Panc1 (cell line): ENCODE measurements around the gene DACH1. TPM values are rescaled to one million over a fixed set of nuclear protein-coding genes. Genes with fewer than 3 reads are reported as not detected.

ENCODE experiments used
- ATAC-seq: fragments of 200-7000 bp; cut with Tn5 transposase; 2 replicates; pipeline ENCODE4 v1.9.1; 2020; ENCODE audit warnings: mild to moderate bottlenecking, moderate library complexity
- BruUV-seq: library from RNA; stranded (reverse); fragments of 400-500 nt; replicated peaks from 2 replicates; lab custom pipeline; 2021; lab: Mats Ljungman, UMichigan
- CTCF ChIA-PET: fragments of 300-600 bp; sonication (Branson Sonifier 250); formaldehyde crosslinking; loops from one replicate; lab custom pipeline; 2022; ENCODE audit warnings: antibody characterized with exemption; lab: Charles Lee
- POLR2A ChIA-PET: fragments of 300-600 bp; sonication (Branson Sonifier 250); formaldehyde crosslinking; loops from one replicate; lab custom pipeline; 2022; ENCODE audit warnings: antibody characterized with exemption; lab: Charles Lee
- DNase-seq: peaks from one replicate; pipeline ENCODE4 v3.0.0-alpha.2; 2010; ENCODE audit warnings: low read depth, low spot score
- H3K27ac ChIP-seq: 2 replicates; pipeline ENCODE4 v1.5.1; 2011; ENCODE audit warnings: mild to moderate bottlenecking, low read length, inconsistent platforms
- H3K27me3 ChIP-seq: fragments of 200-500 bp; sonication (Bioruptor generic); 2 replicates; pipeline ENCODE4 v1.6.0; 2014; ENCODE audit warnings: low read length, inconsistent platforms; ENCODE audit not compliant: control insufficient read depth, insufficient read depth
- H3K36me3 ChIP-seq: fragments of 200-500 bp; sonication (Bioruptor generic); 2 replicates; pipeline ENCODE4 v1.5.1; 2014; ENCODE audit warnings: inconsistent platforms, mild to moderate bottlenecking, low read length, moderate library complexity; ENCODE audit not compliant: control insufficient read depth, insufficient read depth
- H3K4me1 ChIP-seq: 2 replicates; pipeline ENCODE4 v1.5.1; 2011; ENCODE audit warnings: inconsistent platforms, mild to moderate bottlenecking, low read length, moderate library complexity; ENCODE audit not compliant: control insufficient read depth, insufficient read depth
- H3K4me3 ChIP-seq, 2 experiments: 2 replicates each; pipeline ENCODE4 v1.5.1; 2011 to 2012; ENCODE audit warnings: low read depth in 2 of 2, low read length in 2 of 2, mild to moderate bottlenecking in 2 of 2, inconsistent platforms in 1 of 2, moderate library complexity in 1 of 2
- H3K9me3 ChIP-seq: fragments of 200-500 bp; sonication (Bioruptor generic); 2 replicates; pipeline ENCODE4 v1.5.1; 2014; ENCODE audit warnings: low read depth, mild to moderate bottlenecking, inconsistent platforms, low read length, moderate library complexity; ENCODE audit not compliant: control insufficient read depth, insufficient read depth
- CTCF ChIP-seq: fragments of 450-650 bp; IDR thresholded peaks from 2 replicates; pipeline ENCODE4 v1.5.1; 2017; ENCODE audit warnings: mild to moderate bottlenecking
- POLR2AphosphoS5 ChIP-seq: IDR thresholded peaks from 2 replicates; pipeline ENCODE4 v1.6.1; 2012; ENCODE audit warnings: mild to moderate bottlenecking, low read depth, low read length, moderate library complexity
- REST ChIP-seq, 2 experiments: IDR thresholded peaks; 2 replicates each; pipeline ENCODE4 v1.6.1; 2011 to 2012; ENCODE audit warnings: low read depth in 2 of 2, control low read depth in 1 of 2, low read length in 1 of 2, mild to moderate bottlenecking in 1 of 2, moderate library complexity in 1 of 2; ENCODE audit not compliant: insufficient read depth in 1 of 2
- SIN3A ChIP-seq: IDR thresholded peaks from 2 replicates; pipeline ENCODE4 v1.6.1; 2012; ENCODE audit warnings: low read depth, mild to moderate bottlenecking, low read length, moderate library complexity, borderline replicate concordance; ENCODE audit not compliant: insufficient read depth
- TCF7L2 ChIP-seq: IDR thresholded peaks from 2 replicates; pipeline ENCODE4 v1.6.1; 2011; ENCODE audit warnings: mild to moderate bottlenecking, low read depth, low read length, inconsistent platforms
- in situ Hi-C: cut with HindIII; loops from 2 replicates; pipeline ENCODE4 v1.10.0; 2016; ENCODE audit warnings: low sequenced_read_pairs, low pct_unique_long_range_greater_than_20kb
- intact Hi-C: fragments of 100-400 bp; cut with micrococcal nuclease; formaldehyde crosslinking; loops from one replicate; pipeline ENCODE4 v1.10.0; 2022; ENCODE audit not compliant: unreplicated experiment
- total RNA-seq: library from RNA; stranded (reverse); gene quantifications from one replicate; pipeline ENCODE4 v1.2.1, GENCODE V29; 2021; ENCODE audit not compliant: unreplicated experiment

DACH1 gene
- total RNA-seq, 1 experiment from 2014 or later = 0.54 TPM

GRCh38 chr13:71464686-71465085 is 402.3 kb downstream of the DACH1 start:
- no TSS peak for BruUV-seq
- CTCF ChIA-PET = no interaction called here
- intact Hi-C loops = no loop called here
- in situ Hi-C loops = no loop called here
- POLR2A ChIA-PET = no interaction called here
- Histone ChIP-seq H3K36me3 (no peaks in the 10 kb centered on the region), H3K4me3 (no peak overlapping the region), H3K9me3 (no peaks in the 10 kb centered on the region), H3K27me3 (no peaks in the 10 kb centered on the region), H3K4me1 (no peaks in the 10 kb centered on the region), H3K27ac (no peak overlapping the region)
- ATAC-seq (no peak), DNase-seq (no peak)
- TF ChIP-seq POLR2AphosphoS5 = no peak
- TF ChIP-seq SIN3A = no peak
- TF ChIP-seq TCF7L2 = no peak
- TF ChIP-seq CTCF = no peak
- no peak for TF ChIP-seq REST (IDR thresholded peaks at IDR 0.05; ENCODE audit: insufficient read depth in 1 of 2, low read depth in 2 of 2, low read length in 1 of 2)

- no peak for TF ChIP-seq POLR2AphosphoS5
- TF ChIP-seq REST (IDR thresholded peaks at IDR 0.05; ENCODE audit: insufficient read depth in 1 of 2, low read depth in 2 of 2, low read length in 1 of 2) = no peak
- no peak for TF ChIP-seq SIN3A
- no peak for TF ChIP-seq CTCF
- TF ChIP-seq TCF7L2 = no peak
- ATAC-seq (no peak), DNase-seq (no peak)
- in situ Hi-C loops (no loop called here), intact Hi-C loops (no loop called here)
- Histone ChIP-seq H3K4me3 (no peak overlapping the region), H3K27me3 (no peaks in the 10 kb centered on the region), H3K27ac (no peak overlapping the region), H3K9me3 (no peaks in the 10 kb centered on the region), H3K36me3 (no peaks in the 10 kb centered on the region), H3K4me1 (no peaks in the 10 kb centered on the region)
- ChIA-PET CTCF (no interaction called here), POLR2A (no interaction called here)
- no TSS peak for BruUV-seq
Measured at GRCh38 chr13:71461892-71462291, 405.1 kb downstream of the DACH1 start.
